Common myeloid progenitor, CD34-positive (primary cell): ENCODE measurements around the gene CACNA1B.

ENCODE experiments used
- CTCF ChIA-PET: fragments of 350-600 bp; sonication (Branson Sonifier 250); formaldehyde crosslinking; loops from one replicate; lab custom pipeline; 2021; ENCODE audit warnings: antibody characterized with exemption; lab: Charles Lee
- POLR2A ChIA-PET: fragments of 350-600 bp; sonication (Branson Sonifier 250); formaldehyde crosslinking; loops from one replicate; lab custom pipeline; 2021; ENCODE audit warnings: antibody characterized with exemption; lab: Charles Lee
- DNase-seq, 3 donors: peaks; one replicate each; pipeline versions ENCODE4 v3.0.0 to v3.0.0-alpha.2; 2013
- H3K27ac ChIP-seq, 2 experiments: 1 replicate in 1 of 2; 2 replicates in 1 of 2; pipeline ENCODE4 v1.7.0; 2013; ENCODE audit warnings: inconsistent platforms in 2 of 2, low read length in 2 of 2, mild to moderate bottlenecking in 2 of 2, low read depth in 1 of 2, moderate library complexity in 1 of 2; ENCODE audit not compliant: severe bottlenecking in 2 of 2, insufficient read depth in 1 of 2, poor library complexity in 1 of 2
- H3K27me3 ChIP-seq, 5 experiments: replicated peaks in 2 of 5; 1 replicate in 3 of 5; 2 replicates in 2 of 5; pipeline versions ENCODE4 v1.6.1 to v1.7.0; 2013; ENCODE audit warnings: low read length in 4 of 5, mild to moderate bottlenecking in 2 of 5, moderate library complexity in 2 of 5, inconsistent platforms in 1 of 5; ENCODE audit not compliant: insufficient read depth in 5 of 5, control insufficient read depth in 4 of 5
- H3K36me3 ChIP-seq, 4 experiments: 1 replicate in 2 of 4; 2 replicates in 2 of 4; pipeline versions ENCODE4 v1.6.1 to v1.7.0; 2013; ENCODE audit warnings: low read length in 3 of 4, control low read depth in 1 of 4, mild to moderate bottlenecking in 1 of 4; ENCODE audit not compliant: control insufficient read depth in 4 of 4, insufficient read depth in 4 of 4
- H3K4me1 ChIP-seq, 4 experiments: 1 replicate in 3 of 4; 2 replicates in 1 of 4; pipeline versions ENCODE4 v1.6.1 to v1.7.1; 2013; ENCODE audit warnings: low read length in 3 of 4, mild to moderate bottlenecking in 3 of 4, control low read depth in 1 of 4, inconsistent platforms in 1 of 4, moderate library complexity in 1 of 4; ENCODE audit not compliant: control insufficient read depth in 4 of 4, insufficient read depth in 4 of 4; ENCODE audit errors: control extremely low read depth in 1 of 4
- H3K4me3 ChIP-seq, 7 experiments: 1 replicate in 4 of 7; 2 replicates in 3 of 7; pipeline versions ENCODE4 v1.5.1 to v1.7.0; 2013; ENCODE audit warnings: mild to moderate bottlenecking in 7 of 7, low read length in 6 of 7, moderate library complexity in 6 of 7, inconsistent platforms in 2 of 7, low read depth in 2 of 7, control low read depth in 1 of 7; ENCODE audit not compliant: insufficient read depth in 4 of 7, control insufficient read depth in 1 of 7; ENCODE audit errors: extremely low read depth in 1 of 7
- H3K9me3 ChIP-seq, 5 experiments: 1 replicate in 4 of 5; 2 replicates in 1 of 5; pipeline versions ENCODE4 v1.6.1 to v1.7.1; 2013; ENCODE audit warnings: low read length in 4 of 5, mild to moderate bottlenecking in 2 of 5, inconsistent platforms in 1 of 5, low read depth in 1 of 5, moderate library complexity in 1 of 5; ENCODE audit not compliant: control insufficient read depth in 4 of 5, insufficient read depth in 2 of 5; ENCODE audit errors: control extremely low read depth in 1 of 5
- WGBS: methylation state at CpG from one replicate; pipeline ENCODE4 v1.1.5; 2013; ENCODE audit not compliant: insufficient coverage; 5-methylcytosine and 5-hydroxymethylcytosine counted together

Gene CACNA1B

GRCh38 chr9:138048184-138048583, 170.6 kb downstream of the CACNA1B start:
- H3K9me3 ChIP-seq, result no peaks in the 10 kb centered on the region
- 93% methylated on average over 7 of the region's 7 CpGs for WGBS
- H3K4me1 ChIP-seq, result no peaks in the 10 kb centered on the region
- DNase-seq, result no peak
- POLR2A ChIA-PET, result no interaction called here
- no peaks in the 10 kb centered on the region for H3K36me3 ChIP-seq
- H3K4me3 ChIP-seq, result no peak overlapping the region
- H3K27me3 ChIP-seq, result peaks cover 0 to 43% (median 6%) of the 10 kb centered on the region in 5 experiments
- CTCF ChIA-PET, result no interaction called here
- no peak overlapping the region for H3K27ac ChIP-seq

GRCh38 chr9:138049085-138049778, 171.7 kb downstream of the CACNA1B start:
- Histone ChIP-seq H3K4me1 (no peaks in the 10 kb centered on the region), H3K4me3 (no peak overlapping the region), H3K36me3 (no peaks in the 10 kb centered on the region), H3K27ac (no peak overlapping the region), H3K27me3 (peaks cover 0 to 54% (median 8%) of the 10 kb centered on the region in 5 experiments), H3K9me3 (no peaks in the 10 kb centered on the region)
- WGBS, result 91% methylated on average over 16 of the region's 21 CpGs
- CTCF ChIA-PET, result no interaction called here
- POLR2A ChIA-PET, result no interaction called here
- DNase-seq, result no peak

GRCh38 chr9:138049779-138050471, 172.3 kb downstream of the CACNA1B start:
- Histone ChIP-seq H3K27ac (no peak overlapping the region), H3K27me3 (peaks cover 0 to 60% (median 8%) of the 10 kb centered on the region in 5 experiments), H3K4me3 (no peak overlapping the region), H3K36me3 (no peaks in the 10 kb centered on the region), H3K4me1 (no peaks in the 10 kb centered on the region), H3K9me3 (no peaks in the 10 kb centered on the region)
- ChIA-PET POLR2A (no interaction called here), CTCF (interaction anchor here (0.6 to 1.0 kb wide), 2 partner anchors 12 to 54 kb away, joined by 3 read pairs; no protein-coding TSS in a partner anchor)
- 74% methylated on average over 22 of the region's 24 CpGs for WGBS
- no peak for DNase-seq

- no peak for DNase-seq
- Histone ChIP-seq H3K27ac (no peak overlapping the region), H3K4me3 (no peak overlapping the region), H3K36me3 (no peaks in the 10 kb centered on the region), H3K9me3 (no peaks in the 10 kb centered on the region), H3K27me3 (peaks cover 0 to 58% (median 8%) of the 10 kb centered on the region in 5 experiments), H3K4me1 (no peaks in the 10 kb centered on the region)
- POLR2A ChIA-PET, result no interaction called here
- 82% methylated on average over 4 of the region's 13 CpGs for WGBS
- CTCF ChIA-PET, result interaction anchor here (0.6 to 1.0 kb wide), 2 partner anchors 13 to 53 kb away, joined by 3 read pairs; no protein-coding TSS in a partner anchor
Measured at GRCh38 chr9:138050472-138051330, 173.1 kb downstream of the CACNA1B start.

GRCh38 chr9:138051586-138052321, 174.2 kb downstream of the CACNA1B start:
- Histone ChIP-seq H3K4me1 (no peaks in the 10 kb centered on the region), H3K27me3 (peaks cover 0 to 56% (median 8%) of the 10 kb centered on the region in 5 experiments), H3K4me3 (no peak overlapping the region), H3K36me3 (no peaks in the 10 kb centered on the region), H3K9me3 (no peaks in the 10 kb centered on the region), H3K27ac (no peak overlapping the region)
- ChIA-PET POLR2A (no interaction called here), CTCF (no interaction called here)
- 90% methylated on average over 10 of the region's 15 CpGs for WGBS
- DNase-seq, result no peak

- no peak overlapping the region for H3K27ac ChIP-seq
Measured at GRCh38 chr9:138052322-138052615, 174.7 kb downstream of the CACNA1B start.

More at GRCh38 chr9:138052322-138052615, 174.7 kb downstream of the CACNA1B start:
- CTCF ChIA-PET, result no interaction called here
- POLR2A ChIA-PET, result no interaction called here
- peaks cover 0 to 56% (median 8%) of the 10 kb centered on the region in 5 experiments for H3K27me3 ChIP-seq
- DNase-seq, result no peak
- H3K36me3 ChIP-seq, result no peaks in the 10 kb centered on the region
- no peaks in the 10 kb centered on the region for H3K4me1 ChIP-seq
- no peak overlapping the region for H3K4me3 ChIP-seq
- H3K9me3 ChIP-seq, result no peaks in the 10 kb centered on the region
- 95% methylated on average over 4 of the region's 4 CpGs for WGBS
